SK-MEL-5 (cell line): ENCODE data around the gene POU2AF1. TPM values are rescaled to one million over a fixed set of nuclear protein-coding genes. Genes with fewer than 3 reads are reported as not detected.

Experiments used
- DNase-seq: peaks from one replicate; pipeline ENCODE4 v3.0.0-alpha.2; 2016; ENCODE audit warnings: low read depth, low spot score
- in situ Hi-C: cut with HindIII; loops from 2 replicates; pipeline ENCODE4 v1.10.0; 2016; ENCODE audit warnings: low sequenced_read_pairs, high pct_unique_total_duplicates, low pct_unique_long_range_greater_than_20kb
- small RNA-seq, 2 experiments: library from RNA; depleted of rRNA; stranded (forward); fragments of <200 nt; gene quantifications; one replicate each; pipeline ENCODE3, GENCODE V24; 2014
- total RNA-seq: library from RNA; depleted of rRNA; stranded (reverse); fragments of >200 nt; shearing (Covaris generic); gene quantifications from 2 replicates; pipeline ENCODE4 v1.2.3, GENCODE V29; 2014; rRNA removed

The POU2AF1 gene
- total RNA-seq, 1 experiment from 2014 or later, result not detected

DNA sequence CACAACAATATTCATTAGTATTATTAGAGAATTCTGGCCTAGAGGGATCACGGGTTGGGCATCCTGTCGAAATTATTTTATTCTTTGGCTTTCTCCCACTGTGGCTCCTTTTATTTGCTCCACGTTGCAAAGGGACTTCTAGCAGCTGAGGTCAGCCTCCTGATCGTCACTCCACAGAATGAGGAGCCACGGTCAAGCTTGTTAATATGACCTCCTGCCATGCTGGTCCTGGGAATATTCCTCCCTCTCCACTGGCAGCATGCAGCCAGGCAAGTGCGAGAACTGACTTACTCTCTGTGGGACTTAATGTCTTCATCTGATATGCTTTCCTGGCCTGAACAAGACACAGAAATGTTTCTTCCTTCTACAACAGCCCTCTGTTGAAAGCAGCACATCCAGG, 59.8 kb downstream of the POU2AF1 start:
- no peak for DNase-seq
- in situ Hi-C loops, result no loop called here

DNA sequence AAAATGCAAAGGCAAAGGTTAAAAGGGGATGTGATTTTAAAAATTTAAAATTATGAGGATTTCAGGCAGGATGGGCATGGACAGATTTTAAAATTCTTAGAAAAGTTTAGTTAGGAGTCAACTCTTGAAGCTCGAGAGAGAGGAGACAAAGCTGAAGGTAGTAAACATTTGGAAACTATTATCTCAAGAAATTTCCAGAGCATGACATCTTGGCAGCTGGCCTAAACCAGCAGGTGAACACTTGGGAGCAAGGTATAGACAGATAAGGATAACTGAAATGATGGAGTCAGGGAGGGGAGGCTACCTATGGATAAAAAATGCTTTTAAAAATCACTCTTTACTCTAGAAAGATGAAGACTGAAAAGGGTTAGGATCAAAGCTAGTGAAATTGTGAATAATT, 67.0 kb downstream of the POU2AF1 start:
- in situ Hi-C loops, result no loop called here
- no peak for DNase-seq

DNA sequence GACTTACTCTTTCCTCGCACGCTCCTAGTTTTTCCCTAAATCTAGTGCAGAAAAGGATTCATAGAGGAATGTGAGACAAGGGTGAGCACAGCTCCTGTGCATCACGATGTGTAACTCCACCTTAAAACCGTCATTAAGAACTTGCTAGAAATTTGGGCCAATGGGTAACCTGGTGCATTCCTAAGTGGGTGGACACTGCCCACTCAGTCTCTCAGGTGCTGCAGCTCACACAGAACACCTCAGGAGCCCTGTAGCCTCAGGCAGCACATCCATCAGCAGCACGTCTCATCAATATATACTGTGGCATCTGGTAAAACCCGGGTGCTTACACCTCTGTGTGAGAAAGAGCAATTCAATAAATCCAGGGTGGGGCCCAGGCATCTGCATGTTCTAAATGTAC, 68.4 kb downstream of the POU2AF1 start:
- no peak for DNase-seq
- in situ Hi-C loops, result no loop called here

DNA sequence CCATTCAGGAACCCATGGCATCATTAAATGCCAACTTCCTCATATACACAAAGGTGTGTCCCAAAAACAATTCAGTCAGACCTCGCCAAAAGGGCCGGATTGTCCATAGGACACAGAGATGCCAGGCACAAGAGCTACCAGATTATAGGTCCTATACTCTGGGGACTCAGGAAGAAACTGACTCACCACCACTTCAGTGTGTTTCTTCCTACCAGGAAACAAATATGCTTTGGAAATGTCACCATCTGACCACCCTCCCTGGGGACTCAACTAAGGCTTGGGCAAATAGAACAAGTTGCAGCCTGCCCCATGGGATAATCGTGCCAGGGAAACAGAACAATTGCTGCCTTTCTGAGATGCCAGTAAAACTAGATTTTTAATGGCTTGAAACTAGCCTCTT, 69.0 kb downstream of the POU2AF1 start:
- in situ Hi-C loops, result no loop called here
- DNase-seq, result peak; percentile 0

DNA sequence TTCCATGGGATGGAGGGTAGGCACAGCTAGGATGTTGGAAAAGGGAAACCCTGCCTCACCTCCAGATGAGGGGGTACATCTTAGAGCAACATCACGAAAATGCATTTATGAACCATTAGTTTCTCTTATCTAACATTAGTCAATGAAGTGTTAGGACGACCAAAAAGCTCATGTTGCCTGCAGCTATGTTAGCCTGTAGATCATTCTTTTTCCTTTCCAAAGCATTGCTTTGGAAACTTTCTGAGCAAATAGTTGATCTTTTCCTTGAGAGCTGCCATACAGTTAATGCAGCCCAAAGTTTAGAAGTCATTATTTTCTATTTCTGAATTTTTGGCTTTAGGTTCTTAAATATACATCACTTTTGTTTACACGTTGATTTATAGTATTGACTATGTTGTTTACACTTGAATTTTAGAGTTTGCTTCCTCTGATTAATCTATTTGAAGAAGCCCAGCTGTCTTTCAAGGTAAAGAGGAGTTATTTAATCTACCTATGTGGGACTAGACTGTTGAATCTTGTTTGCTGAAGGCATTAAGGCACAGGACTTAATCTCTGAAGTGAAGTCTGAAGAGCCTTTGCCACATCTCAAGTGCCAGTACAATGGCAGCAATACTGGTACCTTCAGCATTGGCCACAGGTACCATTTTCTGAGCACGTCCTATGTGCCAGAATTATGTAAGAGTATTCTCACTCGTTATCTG, 69.7 kb downstream of the POU2AF1 start:
- in situ Hi-C loops, result no loop called here
- no peak for DNase-seq

DNA sequence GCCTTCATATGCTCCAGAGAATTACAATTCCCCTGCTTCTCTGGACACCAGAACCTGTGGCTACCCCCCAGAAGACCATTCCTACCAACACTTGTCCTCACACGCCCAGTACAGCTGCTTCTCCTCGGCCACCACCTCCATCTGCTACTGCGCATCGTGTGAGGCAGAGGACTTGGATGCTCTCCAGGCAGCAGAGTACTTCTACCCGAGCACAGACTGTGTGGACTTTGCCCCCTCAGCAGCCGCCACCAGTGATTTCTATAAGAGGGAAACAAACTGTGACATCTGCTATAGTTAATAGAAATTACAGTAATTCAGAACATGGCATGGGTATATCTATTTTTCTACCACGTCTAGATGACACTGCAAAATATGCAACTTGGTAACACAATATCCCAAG, 70.9 kb downstream of the POU2AF1 start:
- no peak for DNase-seq
- in situ Hi-C loops, result no loop called here

DNA sequence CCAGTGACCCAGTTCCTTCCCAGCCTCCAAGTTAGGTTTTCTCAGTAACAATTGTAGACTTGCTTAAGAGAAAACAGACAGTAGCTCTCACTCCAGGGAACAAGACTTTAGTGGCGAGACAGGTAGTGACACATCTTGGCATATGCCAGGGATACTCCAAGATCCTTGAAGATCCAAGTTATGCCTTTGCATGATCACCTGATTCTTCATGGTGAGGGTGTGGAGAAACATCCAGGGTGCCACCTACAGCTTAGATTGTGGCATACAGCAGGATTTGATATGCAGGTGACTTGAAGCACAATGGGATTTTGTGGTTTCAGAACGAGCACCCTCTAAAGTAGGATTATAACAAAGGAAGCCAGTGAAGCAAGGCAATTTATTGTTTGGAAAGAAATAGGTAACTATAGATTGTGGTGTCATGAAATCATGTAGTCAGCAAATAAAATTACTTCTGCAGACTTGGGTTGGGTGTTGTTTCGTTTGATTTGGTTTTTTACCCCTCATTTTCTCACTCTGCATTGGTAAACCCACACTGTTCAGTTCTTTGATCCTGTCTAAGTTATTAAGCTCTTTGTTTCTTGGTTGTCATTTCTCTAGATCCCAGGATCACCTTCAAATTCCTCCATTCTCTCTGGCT, 71.5 kb downstream of the POU2AF1 start:
- no peak for DNase-seq
- in situ Hi-C loops, result no loop called here

DNA sequence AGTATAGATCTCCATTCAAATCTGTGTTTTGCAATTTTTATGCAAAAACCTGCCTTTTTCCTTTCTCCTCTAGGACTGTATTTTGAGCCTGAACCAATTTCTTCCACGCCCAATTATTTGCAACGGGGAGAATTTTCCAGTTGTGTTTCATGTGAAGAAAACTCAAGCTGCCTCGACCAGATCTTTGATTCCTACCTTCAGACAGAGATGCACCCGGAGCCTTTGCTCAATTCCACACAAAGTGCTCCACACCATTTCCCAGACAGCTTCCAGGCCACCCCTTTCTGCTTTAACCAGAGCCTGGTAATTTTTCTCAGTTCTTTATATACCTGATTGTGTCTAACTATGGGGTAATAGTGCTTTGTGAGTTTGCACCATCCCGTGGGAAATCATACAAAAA, 72.8 kb downstream of the POU2AF1 start:
- no peak for DNase-seq
- in situ Hi-C loops, result no loop called here

DNA sequence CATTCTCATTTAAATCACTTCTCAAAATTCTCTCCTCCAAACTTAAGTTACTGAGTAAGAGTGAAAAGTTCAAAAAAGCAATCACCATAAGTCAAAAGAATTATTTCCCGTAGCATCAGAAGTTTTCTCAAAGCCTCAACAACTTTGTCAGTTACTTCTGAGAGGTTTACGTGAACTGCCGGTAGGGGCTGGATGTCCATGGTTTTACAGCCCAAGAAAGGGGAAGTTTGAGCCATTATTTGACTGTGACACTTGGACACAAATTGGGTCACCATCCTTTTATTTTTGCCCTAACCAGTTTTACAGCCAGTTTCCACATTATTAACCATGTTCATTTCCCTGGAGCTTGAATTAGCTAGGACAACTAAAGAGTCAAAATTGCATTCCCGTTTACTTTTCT, 73.2 kb downstream of the POU2AF1 start:
- in situ Hi-C loops, result no loop called here
- DNase-seq, result no peak

DNA sequence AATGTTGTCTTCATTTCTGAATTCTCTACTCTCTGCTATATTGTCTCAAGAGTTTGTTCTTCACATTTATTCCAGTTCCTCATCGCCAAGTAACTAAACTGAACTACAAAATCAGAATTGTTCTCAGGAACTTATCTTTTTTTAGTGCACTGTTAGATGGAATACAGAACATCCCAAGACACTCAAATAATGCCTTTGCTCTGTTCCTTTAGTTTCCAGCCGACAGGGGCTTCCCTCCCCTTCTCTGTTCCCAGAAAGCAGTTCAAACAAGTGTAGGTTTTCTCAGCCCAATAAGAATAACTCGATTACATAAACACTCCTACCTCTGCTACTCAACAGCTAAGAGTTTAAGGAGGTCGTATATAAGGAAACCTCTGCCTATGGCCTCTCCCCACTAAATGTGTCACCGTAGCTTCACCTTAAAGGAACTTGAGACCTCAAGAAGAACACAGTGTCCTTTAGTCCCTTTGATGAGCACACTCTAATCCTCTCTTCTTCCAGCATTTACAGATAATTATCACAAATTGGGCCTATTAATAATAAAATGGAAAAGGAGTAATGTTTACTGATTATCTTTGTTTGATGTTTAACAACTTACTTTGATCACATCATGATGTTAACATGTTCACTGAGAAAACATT, 73.8 kb downstream of the POU2AF1 start:
- DNase-seq, result no peak
- in situ Hi-C loops, result no loop called here

DNA sequence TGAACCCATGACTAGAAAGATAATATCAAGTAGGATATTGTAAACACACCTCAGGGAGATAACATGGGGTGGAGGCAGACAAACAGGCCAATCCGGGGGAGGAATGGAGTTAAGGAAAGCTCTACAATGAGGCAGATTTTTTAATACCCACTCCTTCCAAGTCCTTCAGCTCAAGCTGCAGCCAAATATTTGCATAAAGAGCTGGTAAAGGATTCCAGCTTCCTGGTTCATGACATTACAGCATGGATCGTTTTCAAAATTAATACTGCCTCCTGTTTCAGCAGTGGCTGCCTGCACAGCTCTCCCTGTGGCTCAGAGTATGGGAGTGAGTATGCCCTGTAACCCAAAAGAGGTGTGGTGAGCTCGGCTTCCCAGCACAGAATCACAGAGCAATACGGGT, 75.6 kb downstream of the POU2AF1 start:
- no peak for DNase-seq
- in situ Hi-C loops, result no loop called here

DNA sequence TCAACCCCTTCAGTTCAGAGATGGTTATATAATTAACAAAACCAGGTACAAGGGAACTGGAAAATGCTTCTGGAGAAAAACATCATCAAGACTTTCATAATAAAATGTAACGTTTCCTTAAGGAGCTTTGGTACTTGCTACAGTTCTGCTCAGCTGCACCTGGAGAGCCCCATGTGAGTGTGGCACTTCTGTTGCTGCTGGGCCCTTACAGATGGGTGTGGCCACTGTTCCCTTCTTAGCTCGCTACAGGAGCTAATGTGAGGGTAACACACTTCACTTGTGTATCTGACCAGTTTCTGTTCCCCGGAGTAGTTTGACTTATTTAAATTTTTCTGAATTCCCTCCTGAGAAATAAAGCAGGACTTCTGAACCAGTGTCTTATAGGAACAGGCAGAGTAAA, 76.8 kb downstream of the POU2AF1 start:
- in situ Hi-C loops, result no loop called here
- no peak for DNase-seq

Small RNA genes lying within 50 kb of the gene (small RNA-seq; reads per million reads assigned to genes)
- gene MIR4491, result 0 reads per million in 2 experiments
- 0.02 to 0.76 reads per million in 2 experiments for gene RNU2-60P

Other genes starting within 250 kb of the POU2AF1 start
- gene POU2AF2, start 133.6 kb downstream of the POU2AF1 start, total RNA-seq, result not detected in 2 replicates
- not detected in 2 replicates for gene POU2AF3, start 80.7 kb downstream of the POU2AF1 start, total RNA-seq
- not detected in 2 replicates for gene BTG4, start 133.1 kb upstream of the POU2AF1 start, total RNA-seq
- gene HOATZ, start 135.5 kb upstream of the POU2AF1 start, total RNA-seq, result not detected in 2 replicates
- not detected in 2 replicates for gene LAYN, start 161.4 kb upstream of the POU2AF1 start, total RNA-seq
- 17.5 and 20.9 TPM in 2 replicates for gene SIK2, start 223.2 kb upstream of the POU2AF1 start, total RNA-seq